HCT116 (cell line): ENCODE data around the gene COL19A1. TPM values are rescaled to one million over a fixed set of nuclear protein-coding genes. Genes with fewer than 3 reads are reported as not detected.

Source experiments
- ATAC-seq: fragments of 200-7000 bp; cut with Tn5 transposase; 2 replicates; pipeline ENCODE4 v1.9.1; 2020; ENCODE audit warnings: mild to moderate bottlenecking, moderate library complexity
- BruUV-seq: library from RNA; stranded (reverse); fragments of 400-500 nt; replicated peaks from 2 replicates; lab custom pipeline; 2021; lab: Mats Ljungman, UMichigan
- CTCF ChIA-PET: fragments of 300-600 bp; sonication (Branson Sonifier 250); formaldehyde crosslinking; loops from one replicate; lab custom pipeline; 2021; ENCODE audit warnings: antibody characterized with exemption; lab: Charles Lee
- POLR2A ChIA-PET: fragments of 300-600, 350-600 bp; sonication (Branson Sonifier 250); formaldehyde crosslinking; loops from one replicate; lab custom pipeline; 2021; ENCODE audit warnings: antibody characterized with exemption; lab: Charles Lee
- RAD21 ChIA-PET, 2 experiments: fragments of 300-600 bp; sonication (Branson Sonifier 250); formaldehyde crosslinking; loops; one replicate each; lab custom pipeline; 2023; ENCODE audit warnings: low total read pairs in 2 of 2; ENCODE audit not compliant: uncharacterized antibody in 2 of 2, unreplicated experiment in 2 of 2, low non-redundant PET in 1 of 2; lab: Charles Lee
- DNase-seq: peaks from one replicate; pipeline ENCODE4 v3.0.0-alpha.2; 2010; ENCODE audit warnings: low read depth, low spot score
- H2AFZ ChIP-seq: fragments of 200-600 bp; shearing (Covaris generic), sonication (generic); 2 replicates; pipeline ENCODE4 v1.6.1; 2017; ENCODE audit warnings: low read depth, mixed run types, mixed read lengths, antibody characterized with exemption, low read length; ENCODE audit not compliant: poor library complexity, severe bottlenecking
- H3K27ac ChIP-seq: 2 replicates; pipeline ENCODE4 v1.5.1; 2012; ENCODE audit warnings: low read depth, low read length
- H3K27me3 ChIP-seq: fragments of 200-600 bp; sonication (generic); 2 replicates; pipeline ENCODE4 v1.6.1; 2016; ENCODE audit warnings: mixed run types, low read length, mixed read lengths; ENCODE audit not compliant: insufficient read depth
- H3K36me3 ChIP-seq, 2 experiments: fragments of 200-500 bp in 1 of 2; fragments of 200-600 bp in 1 of 2; sonication (Bioruptor generic) in 1 of 2; sonication (generic) in 1 of 2; 2 replicates each; pipeline versions ENCODE4 v1.5.1 to v1.6.1; 2014 to 2016; ENCODE audit warnings: low read length in 2 of 2, inconsistent platforms in 1 of 2, mixed read lengths in 1 of 2, mixed run types in 1 of 2; ENCODE audit not compliant: insufficient read depth in 2 of 2, control insufficient read depth in 1 of 2
- H3K4me1 ChIP-seq, 2 experiments: fragments of 200-600 bp in 1 of 2; sonication (generic) in 1 of 2; 2 replicates each; pipeline versions ENCODE4 v1.5.1 to v1.6.1; 2012 to 2017; ENCODE audit warnings: low read length in 2 of 2, inconsistent platforms in 1 of 2, mild to moderate bottlenecking in 1 of 2, mixed read lengths in 1 of 2, mixed run types in 1 of 2, moderate library complexity in 1 of 2; ENCODE audit not compliant: insufficient read depth in 2 of 2, control insufficient read depth in 1 of 2
- H3K4me2 ChIP-seq: fragments of 200-600 bp; sonication (generic); 2 replicates; pipeline ENCODE4 v1.6.1; 2017; ENCODE audit warnings: mixed run types, low read length, mixed read lengths
- H3K4me3 ChIP-seq, 2 experiments: fragments of 200-600 bp in 1 of 2; sonication (generic) in 1 of 2; replicated peaks in 1 of 2; 2 replicates each; pipeline ENCODE4 v1.5.1; 2011 to 2016; ENCODE audit warnings: low read length in 2 of 2, control low read depth in 1 of 2, low read depth in 1 of 2, mild to moderate bottlenecking in 1 of 2, mixed read lengths in 1 of 2, mixed run types in 1 of 2
- H3K79me2 ChIP-seq: fragments of 200-600 bp; sonication (generic); 2 replicates; pipeline ENCODE4 v1.6.1; 2017; ENCODE audit warnings: mild to moderate bottlenecking, mixed run types, low read length, moderate library complexity, mixed read lengths; ENCODE audit not compliant: insufficient read depth
- H3K9ac ChIP-seq: fragments of 200-600 bp; sonication (generic); 2 replicates; pipeline ENCODE4 v1.6.1; 2016; ENCODE audit warnings: low read length, mixed read lengths
- H3K9me2 ChIP-seq: fragments of 200-600 bp; sonication (generic), shearing (Covaris generic); 2 replicates; pipeline ENCODE4 v1.6.1; 2017; ENCODE audit warnings: mixed run types, mild to moderate bottlenecking, moderate library complexity; ENCODE audit not compliant: insufficient read depth
- H3K9me3 ChIP-seq, 2 experiments: fragments of 200-500 bp in 1 of 2; fragments of 200-600 bp in 1 of 2; sonication (Bioruptor generic) in 1 of 2; sonication (generic) in 1 of 2; 2 replicates each; pipeline ENCODE4 v1.6.1; 2014 to 2017; ENCODE audit warnings: low read length in 2 of 2, mixed read lengths in 2 of 2, inconsistent platforms in 1 of 2, low read depth in 1 of 2, mild to moderate bottlenecking in 1 of 2, mixed run types in 1 of 2, moderate library complexity in 1 of 2; ENCODE audit not compliant: control insufficient read depth in 1 of 2, insufficient read depth in 1 of 2
- H4K20me1 ChIP-seq: fragments of 200-600 bp; sonication (generic), shearing (Covaris generic); 2 replicates; pipeline ENCODE4 v1.6.1; 2017; ENCODE audit warnings: mixed run types, mild to moderate bottlenecking, moderate library complexity; ENCODE audit not compliant: insufficient read depth
- CBX3 ChIP-seq: IDR thresholded peaks from 2 replicates; pipeline ENCODE4 v1.6.1; 2012; ENCODE audit warnings: low read depth
- CEBPB ChIP-seq: IDR thresholded peaks from 2 replicates; pipeline ENCODE4 v1.6.1; 2012; ENCODE audit warnings: low read depth
- CTCF ChIP-seq, 3 experiments: fragments of 200-600 bp in 1 of 3; sonication (generic) in 1 of 3; IDR thresholded peaks in 2 of 3; conservative IDR thresholded peaks in 1 of 3; 2 replicates each; pipeline ENCODE4 v1.5.1; 2012 to 2017; ENCODE audit warnings: low read depth in 2 of 3, low read length in 2 of 3, antibody characterized with exemption in 1 of 3, borderline replicate concordance in 1 of 3, control low read depth in 1 of 3, mild to moderate bottlenecking in 1 of 3, mixed read lengths in 1 of 3, mixed run types in 1 of 3, moderate library complexity in 1 of 3; ENCODE audit not compliant: insufficient read depth in 1 of 3
- EGR1 ChIP-seq: IDR thresholded peaks from 2 replicates; pipeline ENCODE4 v1.6.1; 2012; ENCODE audit warnings: low read depth
- EZH2 ChIP-seq: fragments of 200-600 bp; sonication (generic); IDR thresholded peaks from 2 replicates; pipeline ENCODE4 v1.6.1; 2017; ENCODE audit warnings: antibody characterized with exemption, mixed run types
- JUND ChIP-seq: IDR thresholded peaks from 2 replicates; pipeline ENCODE4 v1.6.1; 2012
- POLR2AphosphoS5 ChIP-seq: IDR thresholded peaks from 2 replicates; pipeline ENCODE4 v1.6.1; 2011; ENCODE audit warnings: mild to moderate bottlenecking, low read depth, low read length, moderate library complexity
- REST ChIP-seq: IDR thresholded peaks from 2 replicates; pipeline ENCODE4 v1.6.1; 2012; ENCODE audit warnings: low read depth
- SP1 ChIP-seq: IDR thresholded peaks from 2 replicates; pipeline ENCODE4 v1.6.1; 2012; ENCODE audit warnings: low read depth
- SRF ChIP-seq: IDR thresholded peaks from 2 replicates; pipeline ENCODE4 v1.6.1; 2012; ENCODE audit warnings: low read depth
- YY1 ChIP-seq: IDR thresholded peaks from 2 replicates; pipeline ENCODE4 v1.6.1; 2011; ENCODE audit warnings: low read length, low read depth, moderate library complexity, mild to moderate bottlenecking; ENCODE audit not compliant: insufficient replicate concordance; ENCODE audit errors: extremely low read depth
- ZBTB33 ChIP-seq: IDR thresholded peaks from 2 replicates; pipeline ENCODE4 v1.6.1; 2011; ENCODE audit warnings: mild to moderate bottlenecking, low read length, moderate library complexity; ENCODE audit not compliant: insufficient replicate concordance; ENCODE audit errors: extremely low read depth
- ZNF274 ChIP-seq: fragments of 200-500 bp; sonication (Bioruptor generic); IDR thresholded peaks from 2 replicates; pipeline ENCODE4 v1.6.1; 2014; ENCODE audit warnings: mild to moderate bottlenecking, low read depth, low read length, inconsistent platforms
- intact Hi-C: fragments of 100-400 bp; cut with micrococcal nuclease; formaldehyde crosslinking; loops from 2 replicates; pipeline ENCODE4 v1.10.0; 2022
- total RNA-seq: library from RNA; stranded (reverse); gene quantifications from one replicate; pipeline ENCODE4 v1.2.1, GENCODE V29; 2021; ENCODE audit not compliant: unreplicated experiment
- TF ChIP-seq, protein P1 (sequence below): IDR thresholded peaks from 2 replicates; pipeline ENCODE4 v1.6.1; 2012

COL19A1 gene
- total RNA-seq, 1 experiment from 2014 or later = not detected

DNA sequence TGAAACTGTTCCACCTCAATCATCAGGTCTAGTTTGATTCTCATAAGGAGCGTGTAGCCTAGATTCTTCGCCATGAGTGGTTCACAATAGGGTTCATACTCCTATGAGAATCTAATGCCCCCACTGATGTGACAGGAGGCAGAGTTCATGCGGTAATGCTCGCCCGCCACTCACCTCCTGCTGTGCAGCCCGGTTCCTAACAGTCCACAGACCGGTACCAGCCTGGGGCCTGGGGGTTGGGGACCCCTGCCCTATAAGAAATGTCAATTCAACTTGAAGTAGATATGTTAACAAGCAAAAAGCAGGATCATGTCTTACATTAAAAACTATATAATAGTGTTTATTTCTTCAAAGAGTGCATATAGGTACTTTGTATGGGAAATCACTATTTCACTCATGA, 216.5 kb downstream of the COL19A1 start:
- H3K4me3 ChIP-seq = no peak overlapping the region
- ChIA-PET RAD21 (no interaction called here), POLR2A (no interaction called here)
- intact Hi-C loops = no loop called here
- no peak overlapping the region for H3K27ac ChIP-seq
- H3K4me2 ChIP-seq = no peak overlapping the region
- H3K79me2 ChIP-seq = no peaks in the 10 kb centered on the region
- no peak for ATAC-seq
- BruUV-seq = no TSS peak
- no peak overlapping the region for H3K9ac ChIP-seq
- H2AFZ ChIP-seq = no peak overlapping the region
- no peaks in the 10 kb centered on the region for H3K4me1 ChIP-seq
- H3K9me2 ChIP-seq = no peaks in the 10 kb centered on the region
- no peaks in the 10 kb centered on the region for H3K36me3 ChIP-seq
- TF ChIP-seq ZNF274 (no peak), POLR2AphosphoS5 (no peak), CTCF (IDR thresholded peaks at IDR 0.05 in 2 of 3, conservative IDR thresholded peaks at IDR 0.05 in 1 of 3; ENCODE audit: borderline replicate concordance in 1 of 3, insufficient read depth in 1 of 3, low read depth in 2 of 3, low read length in 2 of 3) (no peak), SP1 (no peak), JUND (no peak), SRF (no peak), CBX3 (no peak), YY1 (no peak), EGR1 (no peak), ZBTB33 (no peak), REST (no peak), EZH2 (no peak), CEBPB (no peak)
- TF ChIP-seq, protein P1, sequence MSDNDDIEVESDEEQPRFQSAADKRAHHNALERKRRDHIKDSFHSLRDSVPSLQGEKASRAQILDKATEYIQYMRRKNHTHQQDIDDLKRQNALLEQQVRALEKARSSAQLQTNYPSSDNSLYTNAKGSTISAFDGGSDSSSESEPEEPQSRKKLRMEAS = no peak
- TF ChIP-seq, all 23 proteins: peak for 0
- Histone ChIP-seq H3K27me3 (peaks cover 28% of the 10 kb centered on the region), H4K20me1 (no peaks in the 10 kb centered on the region), H3K9me3 (no peaks in the 10 kb centered on the region)
- CTCF ChIA-PET = no interaction called here
- no peak for DNase-seq
